H7 (cell line): ENCODE results near the gene ARMC9. TPM values are rescaled to one million over a fixed set of nuclear protein-coding genes. Genes with fewer than 3 reads are reported as not detected.
A peak's percentile ranks its signal among the peaks of the same experiment; 100 is the strongest.
"Not testable (repeated sequence)": the region's sequence is repeated elsewhere in the genome, so short reads cannot be mapped to it uniquely, and the experiment has no call there.

Experiments used
- DNase-seq: peaks from one replicate; pipeline ENCODE4 v3.0.0; 2012
- H3K27me3 ChIP-seq: 2 replicates; pipeline ENCODE4 v1.6.0; 2011; ENCODE audit warnings: mild to moderate bottlenecking, low read length; ENCODE audit not compliant: control insufficient read depth, insufficient read depth
- H3K36me3 ChIP-seq: replicated peaks from 2 replicates; pipeline ENCODE4 v1.5.1; 2011; ENCODE audit warnings: low read length; ENCODE audit not compliant: control insufficient read depth, insufficient read depth
- H3K4me3 ChIP-seq: 2 replicates; pipeline ENCODE4 v1.5.1; 2011; ENCODE audit warnings: low read depth, mild to moderate bottlenecking, control low read depth, low read length, moderate library complexity; ENCODE audit not compliant: insufficient read depth
- total RNA-seq: library from RNA; depleted of rRNA; stranded (reverse); fragments of >200 nt; shearing (Covaris generic); gene quantifications from 2 replicates; pipeline ENCODE4 v1.2.3, GENCODE V29; 2014

ARMC9 gene
- total RNA-seq, 1 experiment from 2014 or later, result 33.6 TPM

GRCh38 chr2:231375994-231376615 is 177.7 kb downstream of the ARMC9 start:
- not testable (repeated sequence) for H3K4me3 ChIP-seq, H3K36me3 ChIP-seq, DNase-seq, H3K27me3 ChIP-seq

GRCh38 chr2:231376857-231377256 is 178.4 kb downstream of the ARMC9 start:
- Histone ChIP-seq H3K36me3 (no peaks in the 10 kb centered on the region), H3K4me3 (no peak overlapping the region), H3K27me3 (no peaks in the 10 kb centered on the region)
- DNase-seq, result peak; percentile 63

- Histone ChIP-seq H3K27me3 (no peaks in the 10 kb centered on the region), H3K4me3 (no peak overlapping the region), H3K36me3 (no peaks in the 10 kb centered on the region)
- DNase-seq, result peak; percentile 48
These were observed 179.7 kb downstream of the ARMC9 start for GRCh38 chr2:231378026-231378722.

GRCh38 chr2:231379266-231380215 is 181.1 kb downstream of the ARMC9 start:
- no peak overlapping the region for H3K4me3 ChIP-seq
- no peaks in the 10 kb centered on the region for H3K27me3 ChIP-seq
- H3K36me3 ChIP-seq, result no peaks in the 10 kb centered on the region
- DNase-seq, result peak; percentile 48

- H3K36me3 ChIP-seq, result no peaks in the 10 kb centered on the region
- DNase-seq, result no peak
- H3K4me3 ChIP-seq, result no peak overlapping the region
- no peaks in the 10 kb centered on the region for H3K27me3 ChIP-seq
These were observed 181.9 kb downstream of the ARMC9 start for GRCh38 chr2:231380307-231380706.

- H3K36me3 ChIP-seq, result no peaks in the 10 kb centered on the region; the same call in 1 of the 2 replicates
- no peak overlapping the region for H3K4me3 ChIP-seq
- no peak for DNase-seq
- no peaks in the 10 kb centered on the region; the same call in 1 of the 2 replicates for H3K27me3 ChIP-seq
These were observed 182.8 kb downstream of the ARMC9 start for GRCh38 chr2:231380991-231381847.

- no peaks in the 10 kb centered on the region; the same call in 1 of the 2 replicates for H3K27me3 ChIP-seq
- no peak overlapping the region for H3K4me3 ChIP-seq
- H3K36me3 ChIP-seq, result no peaks in the 10 kb centered on the region; the same call in 1 of the 2 replicates
- peak; percentile 55 for DNase-seq
These were observed 183.7 kb downstream of the ARMC9 start for GRCh38 chr2:231382116-231382515.

- Histone ChIP-seq H3K27me3 (no peaks in the 10 kb centered on the region; the same call in 1 of the 2 replicates), H3K36me3 (no peaks in the 10 kb centered on the region; the same call in 1 of the 2 replicates)
- DNase-seq, result peak; percentile 46
These were observed 185.1 kb downstream of the ARMC9 start for GRCh38 chr2:231383416-231384108.

GRCh38 chr2:231384109-231384435 is 185.6 kb downstream of the ARMC9 start:
- Histone ChIP-seq H3K27me3 (no peaks in the 10 kb centered on the region; the same call in 1 of the 2 replicates), H3K36me3 (no peaks in the 10 kb centered on the region; the same call in 1 of the 2 replicates), H3K4me3 (no peak overlapping the region)
- DNase-seq, result no peak

More at GRCh38 chr2:231383416-231384108, 185.1 kb downstream of the ARMC9 start:
- H3K4me3 ChIP-seq, result no peak overlapping the region

GRCh38 chr2:231384970-231385369 is 186.5 kb downstream of the ARMC9 start:
- no peaks in the 10 kb centered on the region; the same call in 1 of the 2 replicates for H3K27me3 ChIP-seq
- H3K36me3 ChIP-seq, result no peaks in the 10 kb centered on the region; the same call in 1 of the 2 replicates
- DNase-seq, result no peak
- H3K4me3 ChIP-seq, result no peak overlapping the region

- DNase-seq, result no peak
- no peaks in the 10 kb centered on the region; the same call in 1 of the 2 replicates for H3K36me3 ChIP-seq
- H3K4me3 ChIP-seq, result no peak overlapping the region
- H3K27me3 ChIP-seq, result no peaks in the 10 kb centered on the region; the same call in 1 of the 2 replicates
These were observed 187.0 kb downstream of the ARMC9 start for GRCh38 chr2:231385429-231385828.

- Histone ChIP-seq H3K36me3 (no peaks in the 10 kb centered on the region; the same call in 1 of the 2 replicates), H3K4me3 (no peak overlapping the region), H3K27me3 (no peaks in the 10 kb centered on the region; the same call in 1 of the 2 replicates)
- no peak for DNase-seq
These were observed 188.0 kb downstream of the ARMC9 start for GRCh38 chr2:231386446-231386845.
